ENCODE results near the gene NUDT16L1.

DNA sequence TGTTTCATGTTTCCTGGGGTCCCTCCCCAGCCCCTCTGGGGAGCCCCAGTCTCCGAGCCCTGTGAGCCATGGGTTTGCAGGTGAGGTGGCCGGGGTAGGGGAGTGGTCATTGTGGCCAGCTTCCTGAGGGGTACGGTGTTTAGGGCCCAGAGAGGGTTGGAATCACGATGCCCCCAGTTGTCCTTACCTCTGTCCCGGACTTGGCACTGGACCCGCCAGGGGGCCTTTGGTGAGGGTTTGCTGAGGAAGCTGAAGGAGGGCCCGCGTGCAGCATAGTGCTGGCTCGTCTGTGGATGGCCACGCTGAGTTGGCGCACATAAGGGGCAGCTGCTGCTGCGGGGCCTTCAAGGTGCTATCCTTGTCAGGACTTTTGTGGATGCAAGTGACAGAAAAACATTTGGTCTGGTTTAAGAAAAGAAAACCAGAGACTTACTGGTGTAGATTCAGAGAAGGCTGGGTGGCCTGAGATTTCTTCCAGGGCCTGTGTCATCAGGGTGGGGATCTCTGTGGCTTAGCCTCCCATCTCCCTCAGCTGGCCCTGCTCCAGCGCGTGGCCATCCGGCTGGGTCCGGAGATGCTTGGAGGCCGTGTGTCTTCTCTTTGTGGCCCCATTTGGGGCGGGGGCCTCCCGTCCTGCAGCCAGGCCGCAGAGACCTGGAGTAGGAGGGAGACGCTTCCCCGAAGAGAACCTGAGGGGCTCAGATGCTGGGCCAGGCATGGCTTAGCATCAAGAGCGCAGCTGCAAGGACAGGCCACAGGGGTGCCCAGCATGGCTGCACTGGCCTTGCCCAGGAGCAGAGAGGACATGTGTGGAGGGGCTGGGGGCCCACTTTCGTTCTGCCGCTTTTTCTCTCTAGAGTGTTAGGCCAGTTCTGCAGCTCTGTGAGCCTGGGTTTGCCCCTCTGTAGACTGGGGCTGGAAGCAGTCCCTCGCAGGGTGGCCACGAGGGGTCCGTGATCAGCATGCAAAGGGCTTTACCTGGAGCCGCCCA lies 33.7 kb upstream of the NUDT16L1 start:
- TF ChIP-seq, protein P1, sequence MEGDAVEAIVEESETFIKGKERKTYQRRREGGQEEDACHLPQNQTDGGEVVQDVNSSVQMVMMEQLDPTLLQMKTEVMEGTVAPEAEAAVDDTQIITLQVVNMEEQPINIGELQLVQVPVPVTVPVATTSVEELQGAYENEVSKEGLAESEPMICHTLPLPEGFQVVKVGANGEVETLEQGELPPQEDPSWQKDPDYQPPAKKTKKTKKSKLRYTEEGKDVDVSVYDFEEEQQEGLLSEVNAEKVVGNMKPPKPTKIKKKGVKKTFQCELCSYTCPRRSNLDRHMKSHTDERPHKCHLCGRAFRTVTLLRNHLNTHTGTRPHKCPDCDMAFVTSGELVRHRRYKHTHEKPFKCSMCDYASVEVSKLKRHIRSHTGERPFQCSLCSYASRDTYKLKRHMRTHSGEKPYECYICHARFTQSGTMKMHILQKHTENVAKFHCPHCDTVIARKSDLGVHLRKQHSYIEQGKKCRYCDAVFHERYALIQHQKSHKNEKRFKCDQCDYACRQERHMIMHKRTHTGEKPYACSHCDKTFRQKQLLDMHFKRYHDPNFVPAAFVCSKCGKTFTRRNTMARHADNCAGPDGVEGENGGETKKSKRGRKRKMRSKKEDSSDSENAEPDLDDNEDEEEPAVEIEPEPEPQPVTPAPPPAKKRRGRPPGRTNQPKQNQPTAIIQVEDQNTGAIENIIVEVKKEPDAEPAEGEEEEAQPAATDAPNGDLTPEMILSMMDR (conservative IDR thresholded peaks at IDR 0.05), result no peak
- TF ChIP-seq ZFX (IDR thresholded peaks at IDR 0.05), result no peak

Measured in C4-2B (cell line).